NOMO-1 treated with DMSO at 0.1 percent for 48 hours (cell line): Measurements from ENCODE around the gene PTPRD.

Experiments
- DNase-seq: peaks from one replicate; lab custom pipeline; 2025; ENCODE audit not compliant: unreplicated experiment; lab: John Stamatoyannopoulos, UW

The PTPRD gene

GRCh38 chr9:8760000-8760767 lies 1852.6 kb downstream of the PTPRD start:
- DNase-seq = no peak

GRCh38 chr9:8757881-8758280 lies 1854.9 kb downstream of the PTPRD start:
- no peak for DNase-seq

DNA sequence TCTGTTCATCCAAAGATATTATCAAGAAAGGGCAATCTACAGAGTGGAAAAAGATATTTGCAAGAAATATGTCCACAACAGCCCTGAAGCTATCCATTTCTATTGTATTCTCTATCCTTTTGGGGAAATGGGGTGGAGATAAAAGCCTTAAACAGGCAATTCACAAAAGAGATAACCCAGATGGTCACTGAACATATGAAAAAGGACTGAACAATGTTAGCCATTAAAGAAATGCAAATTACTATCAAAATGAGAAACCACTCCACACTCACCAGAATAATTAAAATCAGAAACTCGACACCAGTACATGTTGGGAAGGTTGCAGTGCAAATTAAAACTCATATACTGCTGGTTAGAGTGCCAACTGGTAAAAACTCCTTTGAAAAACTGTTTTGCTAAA lies 1858.1 kb downstream of the PTPRD start:
- no peak for DNase-seq

DNA sequence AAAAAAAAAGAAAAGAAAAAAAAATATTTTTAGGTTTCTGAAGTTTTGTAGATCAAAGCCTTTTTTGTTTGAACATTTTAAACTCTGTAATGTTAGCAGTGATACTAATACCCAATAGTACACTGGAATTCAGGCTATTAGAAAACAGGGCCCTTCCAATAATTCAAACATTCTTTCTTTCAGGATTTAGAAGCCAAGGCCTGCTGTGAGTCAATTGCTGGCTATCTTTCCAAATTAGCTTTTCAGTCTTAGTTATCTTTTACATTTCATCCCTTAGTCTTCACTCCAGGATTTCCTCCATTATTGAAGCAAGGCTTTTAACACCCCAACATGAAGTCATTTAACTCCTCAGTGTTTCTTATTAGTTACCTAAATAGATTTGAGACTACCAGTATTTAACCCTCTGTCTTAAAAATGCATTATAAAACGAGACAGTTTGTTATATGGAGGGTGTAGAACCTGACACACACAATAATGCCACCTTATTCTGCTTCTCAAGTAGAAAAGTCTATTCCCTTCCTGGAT lies 1861.3 kb downstream of the PTPRD start:
- DNase-seq = no peak

DNA sequence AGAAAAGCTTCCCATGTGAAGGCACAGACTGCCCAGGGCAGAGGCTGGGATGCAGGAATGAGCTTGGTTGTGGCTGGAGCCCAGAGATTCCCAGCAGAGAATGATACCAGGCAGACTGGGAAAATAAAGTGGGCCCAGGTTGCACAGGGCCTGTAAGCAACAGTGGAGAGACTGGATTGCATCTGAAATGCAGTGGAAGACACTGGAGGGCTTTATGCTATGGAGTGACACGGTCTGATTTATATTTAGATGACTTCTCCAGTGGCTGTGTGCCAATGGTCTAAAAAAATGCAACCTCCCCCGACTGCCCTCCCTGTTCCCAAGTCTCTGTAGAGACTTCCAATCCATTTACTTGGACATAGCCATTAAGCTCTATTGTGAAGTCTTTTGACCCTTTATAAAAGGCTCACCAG lies 1862.2 kb downstream of the PTPRD start:
- no peak for DNase-seq

GRCh38 chr9:8745347-8745746 lies 1867.5 kb downstream of the PTPRD start:
- DNase-seq = no peak

DNA sequence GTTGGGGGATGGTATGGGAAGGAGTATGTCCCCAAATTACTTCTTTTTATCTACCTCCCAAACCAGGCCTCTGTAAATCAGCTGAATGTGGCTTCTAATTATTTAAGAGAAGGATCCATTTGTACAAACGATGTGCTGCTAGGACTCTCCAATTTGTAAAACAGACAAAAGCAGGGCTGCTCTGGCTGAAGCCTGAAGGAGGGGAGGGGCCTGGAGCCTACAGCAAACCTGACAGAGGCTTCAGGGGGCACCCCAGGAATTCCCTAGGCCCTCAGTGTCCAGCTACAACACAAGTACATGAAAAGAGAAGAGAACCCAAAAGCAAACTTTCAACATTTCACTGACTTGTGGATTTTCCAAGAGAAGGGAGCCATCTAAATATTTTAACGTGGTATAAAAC lies 1873.9 kb downstream of the PTPRD start:
- no peak for DNase-seq

GRCh38 chr9:8736805-8737204 lies 1876.0 kb downstream of the PTPRD start:
- DNase-seq = no peak

- DNase-seq = no peak
These were observed 1878.0 kb downstream of the PTPRD start for GRCh38 chr9:8734760-8735159.

DNA sequence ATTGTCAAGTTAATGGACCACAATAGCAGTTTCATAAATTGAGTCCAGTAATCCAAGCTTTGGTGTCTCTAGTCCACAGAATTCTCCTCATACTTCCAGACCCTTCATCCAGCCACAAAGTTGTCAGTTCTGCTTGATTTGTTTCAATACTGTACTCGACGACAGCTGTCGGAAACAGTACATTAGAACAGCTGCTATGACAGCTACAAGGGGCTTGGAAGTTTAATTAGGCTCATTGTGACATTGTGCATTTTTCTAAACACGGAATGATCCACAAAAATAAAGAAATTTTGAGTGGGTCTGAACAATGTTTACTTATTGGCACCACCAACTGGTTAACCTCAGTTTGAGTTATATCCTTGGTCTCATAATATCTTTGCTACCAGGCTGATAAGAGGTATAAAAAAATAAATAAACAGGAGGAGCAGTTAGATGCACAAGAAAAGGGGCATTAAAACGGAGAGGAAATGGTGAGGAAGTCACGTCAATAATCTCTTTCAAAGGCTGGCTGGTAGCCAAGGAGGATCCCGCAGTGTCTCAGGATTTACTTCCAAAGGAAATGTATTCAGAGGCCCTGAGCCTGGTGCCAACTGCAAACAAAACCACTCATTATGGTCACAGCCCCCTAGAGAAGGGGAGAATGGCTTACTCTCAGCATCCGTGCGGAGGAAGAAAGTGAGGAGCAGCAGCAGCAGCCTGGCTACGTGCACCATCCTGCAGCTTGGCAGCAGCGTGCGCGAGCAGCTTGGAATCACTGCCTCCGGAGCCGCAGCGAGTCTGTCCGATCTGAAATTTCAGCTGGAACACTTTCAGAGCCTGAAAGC lies 1879.5 kb downstream of the PTPRD start:
- no peak for DNase-seq

GRCh38 chr9:8732367-8733075 lies 1880.3 kb downstream of the PTPRD start:
- DNase-seq = no peak

DNA sequence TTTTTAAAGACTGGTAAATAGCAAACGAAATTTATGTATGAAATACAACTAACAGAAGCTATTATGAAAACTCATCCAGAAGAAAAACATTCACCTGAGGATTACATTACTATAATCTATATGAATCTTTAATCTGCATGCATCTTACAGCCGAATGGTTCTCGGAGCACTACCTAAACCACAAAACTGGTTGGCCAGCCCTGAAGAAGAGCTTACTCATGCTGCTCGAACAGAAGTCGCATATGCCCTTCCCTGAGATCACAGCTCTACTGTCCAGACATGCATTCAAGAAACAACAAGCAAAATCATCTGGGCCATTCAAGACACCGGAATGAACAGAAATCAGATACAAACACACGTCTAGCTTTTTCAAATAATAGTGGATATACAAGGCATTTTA lies 1882.2 kb downstream of the PTPRD start:
- no peak for DNase-seq

DNA sequence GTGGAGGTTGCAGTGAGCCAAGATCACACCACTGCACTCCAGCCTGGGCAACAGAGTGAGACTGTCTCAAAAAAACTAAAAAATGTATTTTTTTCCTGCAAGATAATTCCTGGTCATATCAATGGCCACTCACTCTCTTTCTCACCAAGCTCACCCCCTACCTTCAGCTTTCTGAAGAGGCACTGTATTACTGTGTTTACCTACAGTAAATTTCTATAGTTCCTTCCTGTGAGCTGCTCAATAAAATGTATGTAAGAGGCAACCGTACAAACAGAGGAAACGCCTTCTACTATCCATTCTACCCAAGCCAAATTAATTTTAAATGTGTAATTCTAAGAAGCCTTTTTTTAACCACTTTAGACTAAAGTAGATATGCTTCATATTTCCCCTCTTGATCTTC lies 1883.9 kb downstream of the PTPRD start:
- DNase-seq = no peak

- DNase-seq = no peak
These were observed 1885.6 kb downstream of the PTPRD start for GRCh38 chr9:8727191-8727590.

DNA sequence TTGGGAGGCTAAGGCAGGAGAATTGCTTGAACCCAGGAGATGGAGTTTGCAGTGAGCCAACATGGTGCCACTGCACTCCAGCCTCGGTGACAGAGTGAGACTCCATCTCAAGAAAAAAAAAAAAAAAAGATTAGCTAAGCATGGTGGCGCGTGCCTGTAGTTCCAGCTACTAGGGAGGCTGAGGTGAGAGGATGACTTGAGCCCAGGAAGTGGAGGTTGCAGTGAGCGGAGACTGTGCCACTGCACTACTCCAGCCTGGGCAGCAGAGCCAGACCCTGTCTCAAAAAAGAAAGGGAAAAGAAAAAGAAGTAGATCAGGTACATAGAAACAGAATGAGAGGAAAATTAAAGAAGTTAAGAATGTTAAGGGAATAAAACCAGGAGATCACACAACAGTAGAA lies 1886.1 kb downstream of the PTPRD start:
- no peak for DNase-seq

GRCh38 chr9:8725635-8726034 lies 1887.2 kb downstream of the PTPRD start:
- no peak for DNase-seq

GRCh38 chr9:8724284-8725018 lies 1888.4 kb downstream of the PTPRD start:
- no peak for DNase-seq

DNA sequence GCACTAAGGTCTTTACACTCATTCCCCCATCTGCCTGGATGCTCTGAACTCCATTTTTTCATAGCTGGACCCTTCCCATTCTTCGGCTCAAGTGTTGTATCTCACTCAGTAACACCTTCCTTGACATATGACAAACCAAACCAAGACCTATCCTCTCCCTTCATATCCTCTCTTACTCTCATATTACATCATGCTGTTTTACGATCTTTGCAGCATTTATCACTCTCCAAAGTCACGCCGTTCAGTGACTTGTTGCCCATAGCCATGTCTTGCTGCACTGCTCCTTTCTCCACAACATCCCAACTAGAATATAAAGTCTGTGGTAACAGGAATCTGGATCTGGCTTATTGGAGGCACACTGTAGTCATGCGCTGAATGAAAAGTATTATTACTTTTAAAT lies 1889.6 kb downstream of the PTPRD start:
- DNase-seq = no peak

- DNase-seq = no peak
These were observed 1892.8 kb downstream of the PTPRD start for GRCh38 chr9:8719833-8720486.

DNA sequence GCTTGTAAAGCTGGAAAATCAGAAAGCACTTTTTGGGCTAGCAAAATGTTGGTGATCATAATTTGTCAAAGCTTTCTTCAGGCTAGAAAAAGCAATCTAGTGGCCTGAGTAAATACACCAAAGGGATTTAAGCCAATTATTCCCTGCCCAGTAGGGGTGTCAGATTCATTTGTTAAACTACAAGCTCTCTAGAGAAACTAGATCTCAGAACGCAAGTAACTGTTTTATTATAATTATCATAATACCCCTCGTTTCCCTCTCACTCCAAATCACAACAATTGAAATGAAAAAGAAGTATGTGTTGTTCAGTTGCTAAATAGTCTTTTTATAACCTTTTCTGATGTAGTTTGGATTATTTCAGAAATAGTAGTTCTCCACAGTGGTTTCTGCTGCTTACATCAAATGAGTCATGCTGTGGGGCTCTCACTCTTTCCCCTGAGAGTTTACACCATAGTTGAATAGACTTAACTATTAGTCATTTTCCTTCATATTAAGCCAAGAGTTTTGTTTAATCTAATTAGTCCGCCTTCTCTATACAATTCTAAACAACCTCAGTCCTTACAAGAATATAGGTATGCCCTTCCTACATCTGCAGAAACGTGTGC lies 1894.6 kb downstream of the PTPRD start:
- no peak for DNase-seq
